IPS-18c (cell line): ENCODE results near the gene IL6ST.

Source experiments
- H3K4me3 ChIP-seq: 2 replicates; pipeline ENCODE4 v1.7.0; 2013; ENCODE audit warnings: low read depth, mild to moderate bottlenecking, low read length, moderate library complexity; ENCODE audit not compliant: insufficient read depth
- H3K9me3 ChIP-seq: one replicate; pipeline ENCODE4 v1.6.1; 2013; ENCODE audit warnings: mild to moderate bottlenecking, low read length, moderate library complexity; ENCODE audit not compliant: control insufficient read depth, insufficient read depth

Gene IL6ST

GRCh38 chr5:55895346-55895745 lies 99.4 kb downstream of the IL6ST start:
- no peaks in the 10 kb centered on the region for H3K9me3 ChIP-seq

GRCh38 chr5:55894135-55894534 lies 100.6 kb downstream of the IL6ST start:
- no peaks in the 10 kb centered on the region for H3K9me3 ChIP-seq
- no peak overlapping the region for H3K4me3 ChIP-seq

More at GRCh38 chr5:55895346-55895745, 99.4 kb downstream of the IL6ST start:
- no peak overlapping the region for H3K4me3 ChIP-seq

GRCh38 chr5:55892479-55892878 lies 102.3 kb downstream of the IL6ST start:
- no peaks in the 10 kb centered on the region for H3K9me3 ChIP-seq
- no peak overlapping the region for H3K4me3 ChIP-seq

GRCh38 chr5:55888205-55888604 lies 106.6 kb downstream of the IL6ST start:
- no peak overlapping the region for H3K4me3 ChIP-seq
- no peaks in the 10 kb centered on the region for H3K9me3 ChIP-seq

GRCh38 chr5:55885359-55885758 lies 109.4 kb downstream of the IL6ST start:
- no peak overlapping the region for H3K4me3 ChIP-seq
- H3K9me3 ChIP-seq, result no peaks in the 10 kb centered on the region
